ENCODE results near the gene NAPA.

DNA sequence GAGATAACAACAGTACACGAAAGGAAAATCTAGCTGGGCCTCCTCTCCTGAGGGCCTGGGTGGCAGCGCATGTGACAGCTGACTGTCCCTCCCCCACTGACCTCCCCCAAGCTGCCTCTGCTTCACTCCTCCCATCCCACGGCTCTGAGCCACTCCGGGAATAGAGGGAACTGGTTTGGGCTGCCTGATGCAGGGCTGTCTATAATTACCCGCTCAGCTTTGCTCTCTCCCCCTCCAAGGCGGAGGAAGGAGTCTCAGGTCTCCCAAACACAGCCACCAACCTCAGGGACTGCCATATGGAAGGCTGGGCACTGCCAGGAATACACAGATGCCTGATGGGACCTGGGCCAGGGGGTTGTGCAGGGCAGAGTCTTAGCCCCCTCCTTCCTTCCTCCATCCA lies 7.9 kb downstream of the NAPA start:
- TF ChIP-seq POLR2AphosphoS5 (IDR thresholded peaks at IDR 0.05; ENCODE audit: low read depth) = no peak
- TF ChIP-seq REST (IDR thresholded peaks at IDR 0.05; ENCODE audit: insufficient replicate concordance, low read depth) = no peak
- TF ChIP-seq, protein P1, sequence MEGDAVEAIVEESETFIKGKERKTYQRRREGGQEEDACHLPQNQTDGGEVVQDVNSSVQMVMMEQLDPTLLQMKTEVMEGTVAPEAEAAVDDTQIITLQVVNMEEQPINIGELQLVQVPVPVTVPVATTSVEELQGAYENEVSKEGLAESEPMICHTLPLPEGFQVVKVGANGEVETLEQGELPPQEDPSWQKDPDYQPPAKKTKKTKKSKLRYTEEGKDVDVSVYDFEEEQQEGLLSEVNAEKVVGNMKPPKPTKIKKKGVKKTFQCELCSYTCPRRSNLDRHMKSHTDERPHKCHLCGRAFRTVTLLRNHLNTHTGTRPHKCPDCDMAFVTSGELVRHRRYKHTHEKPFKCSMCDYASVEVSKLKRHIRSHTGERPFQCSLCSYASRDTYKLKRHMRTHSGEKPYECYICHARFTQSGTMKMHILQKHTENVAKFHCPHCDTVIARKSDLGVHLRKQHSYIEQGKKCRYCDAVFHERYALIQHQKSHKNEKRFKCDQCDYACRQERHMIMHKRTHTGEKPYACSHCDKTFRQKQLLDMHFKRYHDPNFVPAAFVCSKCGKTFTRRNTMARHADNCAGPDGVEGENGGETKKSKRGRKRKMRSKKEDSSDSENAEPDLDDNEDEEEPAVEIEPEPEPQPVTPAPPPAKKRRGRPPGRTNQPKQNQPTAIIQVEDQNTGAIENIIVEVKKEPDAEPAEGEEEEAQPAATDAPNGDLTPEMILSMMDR (IDR thresholded peaks at IDR 0.05; ENCODE audit: insufficient read depth, low read length) = no peak
- TF ChIP-seq SPI1 (IDR thresholded peaks at IDR 0.05; ENCODE audit: borderline replicate concordance, low read depth) = no peak
- TF ChIP-seq GABPA (IDR thresholded peaks at IDR 0.05; ENCODE audit: low read depth) = no peak
